ENCODE measurements around the gene FGF5.

- TF ChIP-seq CTCF (IDR thresholded peaks at IDR 0.05; ENCODE audit: low read depth, low read length) (no peak), POLR2A (IDR thresholded peaks at IDR 0.05; ENCODE audit: extremely low read depth, insufficient read length) (no peak)
Observed at GRCh38 chr4:80252427-80252826, 14.0 kb upstream of the FGF5 start.
